Activated effector memory CD4-positive, alpha-beta T cell treated with Interleukin-2 at 50 U/mL for 16 hours (primary cell): ENCODE results near the gene HDAC11.
"Not testable (repeated sequence)": the region's sequence is repeated elsewhere in the genome, so short reads cannot be mapped to it uniquely, and the experiment has no call there.

Experiments
- DNase-seq: peaks from one replicate; pipeline ENCODE4 v3.0.0-alpha.2; 2020

Gene HDAC11

GRCh38 chr3:13508496-13508895, 28.4 kb downstream of the HDAC11 start:
- DNase-seq, result no peak

GRCh38 chr3:13509059-13509815, 29.1 kb downstream of the HDAC11 start:
- DNase-seq, result no peak

- no peak for DNase-seq
Observed at GRCh38 chr3:13509816-13510192, 29.7 kb downstream of the HDAC11 start.

- no peak for DNase-seq
Observed at GRCh38 chr3:13512451-13512850, 32.3 kb downstream of the HDAC11 start.

GRCh38 chr3:13513051-13513912, 33.2 kb downstream of the HDAC11 start:
- DNase-seq, result no peak

- no peak for DNase-seq
Observed at GRCh38 chr3:13513913-13514517, 33.9 kb downstream of the HDAC11 start.

- no peak for DNase-seq
Observed at GRCh38 chr3:13514639-13515435, 34.7 kb downstream of the HDAC11 start.

- DNase-seq, result no peak
Observed at GRCh38 chr3:13515786-13516759, 36.0 kb downstream of the HDAC11 start.

GRCh38 chr3:13516760-13517135, 36.6 kb downstream of the HDAC11 start:
- DNase-seq, result no peak

GRCh38 chr3:13517253-13517977, 37.3 kb downstream of the HDAC11 start:
- DNase-seq, result no peak

GRCh38 chr3:13518516-13518953, 38.4 kb downstream of the HDAC11 start:
- DNase-seq, result no peak

- no peak for DNase-seq
Observed at GRCh38 chr3:13519006-13519791, 39.1 kb downstream of the HDAC11 start.

GRCh38 chr3:13520326-13520880, 40.3 kb downstream of the HDAC11 start:
- DNase-seq, result no peak

GRCh38 chr3:13521309-13521708, 41.2 kb downstream of the HDAC11 start:
- no peak for DNase-seq

GRCh38 chr3:13521749-13522148, 41.6 kb downstream of the HDAC11 start:
- not testable (repeated sequence) for DNase-seq

GRCh38 chr3:13522236-13522635, 42.1 kb downstream of the HDAC11 start:
- DNase-seq, result no peak

GRCh38 chr3:13524979-13525669, 45.0 kb downstream of the HDAC11 start:
- DNase-seq, result no peak

- DNase-seq, result no peak
Observed at GRCh38 chr3:13525827-13526625, 45.9 kb downstream of the HDAC11 start.
